ENCODE data around the gene CHERP.
A peak's percentile ranks its signal among the peaks of the same experiment; 100 is the strongest.
"Not testable (repeated sequence)": the region's sequence is repeated elsewhere in the genome, so short reads cannot be mapped to it uniquely, and the experiment has no call there.

The CHERP gene

DNA sequence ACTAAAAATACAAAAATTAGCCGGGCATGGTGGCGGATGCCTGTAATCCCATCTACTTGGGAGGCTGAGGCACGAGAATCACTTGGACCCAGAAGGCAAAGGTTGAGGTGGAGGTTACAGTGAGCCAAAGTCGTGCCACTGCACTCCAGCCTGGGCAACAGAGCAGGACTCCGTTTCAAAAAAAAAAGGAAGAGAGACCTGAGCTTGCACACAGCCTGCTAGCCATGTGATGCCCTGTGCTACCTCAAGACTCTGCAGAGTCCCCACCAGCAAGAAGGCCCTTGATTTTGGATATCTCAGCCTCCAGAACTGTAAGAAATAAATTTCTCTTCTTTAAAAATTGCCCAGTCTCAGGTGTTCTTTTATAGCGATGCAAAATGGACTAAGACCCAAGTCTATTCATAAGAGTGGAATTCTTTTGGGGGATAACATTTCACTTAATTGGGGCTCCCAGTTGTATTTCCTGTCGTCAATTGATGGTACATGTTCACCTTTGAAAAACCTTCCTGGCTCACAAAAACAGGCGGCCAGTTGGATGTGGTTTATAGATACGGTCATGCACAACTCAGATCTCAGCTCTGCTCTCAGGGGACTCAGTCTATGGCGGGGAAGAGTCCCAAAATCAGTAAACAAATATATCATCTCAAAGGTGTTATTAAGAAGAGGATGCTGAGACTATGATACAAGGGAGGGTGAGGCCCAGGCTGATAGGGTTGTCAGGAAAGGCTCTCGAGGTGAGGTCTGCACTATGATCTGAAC is 2.4 kb upstream of the CHERP start:
- Mint-ChIP-seq H3K4me3 (peak overlapping the region; percentile 1), H3K27me3 (no peaks in the 10 kb centered on the region), H3K36me3 (peaks cover 19% of the 10 kb centered on the region), H3K27ac (no peak overlapping the region), H3K9me3 (no peaks in the 10 kb centered on the region), H3K4me1 (peaks cover 42% of the 10 kb centered on the region)
- DNase-seq, result no peak
- CTCF ChIA-PET, result no interaction called here

GRCh38 chr19:16543734-16544133 is 1.5 kb upstream of the CHERP start:
- CTCF ChIA-PET, result interaction anchor here (1.3 kb wide), 1 partner anchor 22 kb away, joined by 4 read pairs; no protein-coding TSS in a partner anchor

GRCh38 chr19:16542910-16543472 is 754 bp upstream of the CHERP start:
- CTCF ChIA-PET, result interaction anchor here (0.8 to 1.3 kb wide), 2 partner anchors 23 to 69 kb away, joined by 3 to 4 read pairs; no protein-coding TSS in a partner anchor
- H3K4me3 Mint-ChIP-seq, result peak overlapping the region; percentile 87
- H3K4me1 Mint-ChIP-seq, result peaks cover 53% of the 10 kb centered on the region
- no peaks in the 10 kb centered on the region for H3K27me3 Mint-ChIP-seq
- peak overlapping the region; percentile 85 for H3K27ac Mint-ChIP-seq
- peak; percentile 27 for DNase-seq
- H3K36me3 Mint-ChIP-seq, result peaks cover 31% of the 10 kb centered on the region
- no peaks in the 10 kb centered on the region for H3K9me3 Mint-ChIP-seq

More at GRCh38 chr19:16543734-16544133, 1.5 kb upstream of the CHERP start:
- DNase-seq, H3K27me3 Mint-ChIP-seq, H3K9me3 Mint-ChIP-seq: not testable (repeated sequence)
- H3K36me3 Mint-ChIP-seq, result peaks cover 23% of the 10 kb centered on the region
- peak overlapping the region; percentile 85 for H3K27ac Mint-ChIP-seq
- peaks cover 45% of the 10 kb centered on the region for H3K4me1 Mint-ChIP-seq
- H3K4me3 Mint-ChIP-seq, result peak overlapping the region; percentile 87

DNA sequence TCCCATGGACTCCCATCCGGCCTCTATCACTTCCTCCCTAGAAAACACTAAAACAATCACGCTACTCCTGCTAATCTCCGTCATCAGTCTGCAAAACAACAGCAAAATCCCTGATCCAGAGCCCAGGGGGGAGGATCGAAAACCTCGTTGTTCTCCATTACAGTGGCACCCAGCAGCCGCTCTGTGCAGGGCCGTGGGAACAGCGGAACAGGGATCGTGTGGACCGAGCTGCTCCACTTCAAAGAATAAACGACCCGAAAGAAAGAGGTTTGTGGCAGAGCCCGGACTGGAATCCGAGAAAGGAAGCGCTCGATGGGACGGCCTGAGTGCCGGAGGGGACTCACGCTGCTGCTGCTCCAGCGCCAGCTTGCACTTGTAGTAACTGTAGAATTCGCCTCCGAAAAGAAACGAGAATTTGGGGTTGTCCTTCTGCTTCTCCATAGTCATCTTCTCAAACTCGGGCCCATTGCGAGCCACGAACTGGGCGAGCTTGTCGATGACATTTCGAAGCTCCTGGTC is 652 bp downstream of the CHERP start:
- peak overlapping the region; percentile 83 for H3K27ac Mint-ChIP-seq
- peaks cover 57% of the 10 kb centered on the region for H3K4me1 Mint-ChIP-seq
- H3K27me3 Mint-ChIP-seq, result no peaks in the 10 kb centered on the region
- DNase-seq, result peak; percentile 47
- peaks cover 40% of the 10 kb centered on the region for H3K36me3 Mint-ChIP-seq
- H3K9me3 Mint-ChIP-seq, result no peaks in the 10 kb centered on the region
- peak overlapping the region; percentile 87 for H3K4me3 Mint-ChIP-seq
- CTCF ChIA-PET, result no interaction called here

- H3K4me3 Mint-ChIP-seq, result peak overlapping the region; percentile 87
- no peaks in the 10 kb centered on the region for H3K9me3 Mint-ChIP-seq
- peaks cover 57% of the 10 kb centered on the region for H3K4me1 Mint-ChIP-seq
- H3K27me3 Mint-ChIP-seq, result no peaks in the 10 kb centered on the region
- H3K27ac Mint-ChIP-seq, result peak overlapping the region; percentile 83
- no peak for DNase-seq
- H3K36me3 Mint-ChIP-seq, result peaks cover 44% of the 10 kb centered on the region
- CTCF ChIA-PET, result no interaction called here
Measured at GRCh38 chr19:16540948-16541347, 1.3 kb downstream of the CHERP start.

DNA sequence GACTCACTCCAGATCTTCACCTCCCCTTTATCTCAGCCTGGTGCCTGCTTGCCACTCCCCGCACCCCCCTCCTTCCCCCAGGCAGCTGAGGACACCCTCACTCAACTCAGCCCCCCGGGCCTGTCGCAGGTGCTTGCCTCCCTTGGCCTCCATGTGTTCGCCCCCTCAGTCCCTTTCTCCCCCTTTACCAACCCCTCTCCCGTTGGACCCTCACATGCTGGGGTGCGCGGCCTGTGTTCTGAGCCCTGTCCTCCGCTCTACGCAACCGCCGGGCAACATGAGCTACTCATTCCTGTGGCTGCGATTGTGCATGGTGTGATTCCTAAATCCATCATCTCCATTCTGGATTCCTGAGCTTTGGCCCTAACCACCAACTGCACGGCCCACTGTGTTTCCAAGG is 5.1 kb downstream of the CHERP start:
- no peaks in the 10 kb centered on the region for H3K9me3 Mint-ChIP-seq
- no peak for DNase-seq
- CTCF ChIA-PET, result no interaction called here
- peaks cover 37% of the 10 kb centered on the region for H3K4me1 Mint-ChIP-seq
- H3K27me3 Mint-ChIP-seq, result no peaks in the 10 kb centered on the region
- H3K4me3 Mint-ChIP-seq, result no peak overlapping the region
- H3K36me3 Mint-ChIP-seq, result peaks cover 57% of the 10 kb centered on the region
- H3K27ac Mint-ChIP-seq, result no peak overlapping the region

DNA sequence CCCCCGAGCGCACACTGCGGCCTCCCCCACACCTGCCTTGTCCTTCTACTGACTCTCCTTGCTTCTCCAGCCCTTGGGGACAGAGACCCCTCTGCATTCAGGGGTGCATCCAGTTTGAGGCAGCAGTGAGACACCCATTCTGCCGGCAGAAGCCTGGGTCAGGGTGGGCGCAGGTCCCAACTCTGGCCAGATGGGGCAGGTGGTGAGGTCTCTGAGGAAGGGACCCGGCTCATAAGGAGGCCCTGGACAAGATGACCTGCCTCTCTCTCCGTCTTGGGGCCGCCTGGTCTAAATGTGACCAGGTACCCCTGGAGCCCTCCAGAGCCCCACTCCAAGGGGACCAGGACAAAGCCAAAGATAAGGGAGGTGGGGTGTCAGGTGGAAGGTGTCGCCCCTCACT is 6.1 kb downstream of the CHERP start:
- no peaks in the 10 kb centered on the region for H3K9me3 Mint-ChIP-seq
- no peak overlapping the region for H3K4me3 Mint-ChIP-seq
- no peak for DNase-seq
- peaks cover 61% of the 10 kb centered on the region for H3K36me3 Mint-ChIP-seq
- CTCF ChIA-PET, result no interaction called here
- no peak overlapping the region for H3K27ac Mint-ChIP-seq
- peaks cover 30% of the 10 kb centered on the region for H3K4me1 Mint-ChIP-seq
- H3K27me3 Mint-ChIP-seq, result no peaks in the 10 kb centered on the region

GRCh38 chr19:16535381-16535780 is 6.9 kb downstream of the CHERP start:
- no peaks in the 10 kb centered on the region for H3K27me3 Mint-ChIP-seq
- no peak overlapping the region for H3K4me3 Mint-ChIP-seq
- peaks cover 63% of the 10 kb centered on the region for H3K36me3 Mint-ChIP-seq
- DNase-seq, result no peak
- H3K9me3 Mint-ChIP-seq, result no peaks in the 10 kb centered on the region
- no peak overlapping the region for H3K27ac Mint-ChIP-seq
- H3K4me1 Mint-ChIP-seq, result peaks cover 23% of the 10 kb centered on the region
- CTCF ChIA-PET, result no interaction called here

DNA sequence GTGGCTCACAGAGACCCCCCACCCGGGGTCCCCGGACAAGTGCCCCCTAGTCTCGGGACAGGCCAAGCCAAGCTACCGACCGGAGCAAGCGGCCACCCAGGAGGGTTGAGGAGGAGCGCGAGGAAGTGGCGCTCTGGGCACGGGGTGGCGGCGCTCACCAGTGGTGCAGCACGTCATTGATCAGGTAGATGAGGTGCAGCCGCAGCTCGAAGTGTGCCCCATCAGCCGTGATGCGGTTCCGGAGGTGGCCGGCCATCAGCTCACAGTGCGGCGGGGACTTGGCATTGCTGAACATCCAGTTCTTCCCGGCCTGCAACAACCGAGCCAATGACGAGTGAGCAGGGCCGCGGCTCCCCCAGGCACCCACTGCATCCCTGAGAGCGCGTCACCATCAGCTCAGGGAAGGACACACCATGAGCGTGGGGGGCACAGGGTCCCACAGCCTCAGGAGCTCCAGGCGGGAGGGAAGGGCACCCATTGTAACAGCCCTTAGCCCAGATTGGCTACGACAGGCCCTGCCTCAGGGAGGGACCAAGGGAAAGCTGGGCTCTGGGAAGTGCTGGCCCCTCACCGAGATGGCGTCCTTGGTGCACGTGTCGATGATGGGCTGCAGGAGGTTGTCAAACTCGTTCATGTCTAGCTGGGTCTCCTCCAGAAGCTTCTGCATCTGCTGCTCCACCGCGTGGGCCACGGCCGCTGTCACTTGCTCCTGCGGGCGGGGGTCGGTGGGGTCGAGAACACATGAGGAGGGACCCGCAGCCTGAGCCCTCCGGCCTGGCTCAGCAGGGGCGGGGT is 9.6 kb downstream of the CHERP start:
- Mint-ChIP-seq H3K27ac (no peak overlapping the region), H3K36me3 (peaks cover 59% of the 10 kb centered on the region), H3K9me3 (no peaks in the 10 kb centered on the region), H3K4me1 (peaks cover 2% of the 10 kb centered on the region), H3K4me3 (no peak overlapping the region), H3K27me3 (no peaks in the 10 kb centered on the region)
- no peak for DNase-seq
- CTCF ChIA-PET, result no interaction called here

- no peaks in the 10 kb centered on the region for H3K4me1 Mint-ChIP-seq
- CTCF ChIA-PET, result no interaction called here
- no peak for DNase-seq
- no peak overlapping the region for H3K4me3 Mint-ChIP-seq
- H3K36me3 Mint-ChIP-seq, result peaks cover 55% of the 10 kb centered on the region
- no peak overlapping the region for H3K27ac Mint-ChIP-seq
- H3K27me3 Mint-ChIP-seq, result no peaks in the 10 kb centered on the region
- H3K9me3 Mint-ChIP-seq, result no peaks in the 10 kb centered on the region
Measured at GRCh38 chr19:16531380-16531669, 10.9 kb downstream of the CHERP start.

GRCh38 chr19:16530540-16531379 is 11.5 kb downstream of the CHERP start:
- Mint-ChIP-seq H3K27ac (no peak overlapping the region), H3K4me1 (no peaks in the 10 kb centered on the region), H3K9me3 (no peaks in the 10 kb centered on the region), H3K4me3 (no peak overlapping the region), H3K36me3 (peaks cover 51% of the 10 kb centered on the region), H3K27me3 (no peaks in the 10 kb centered on the region)
- CTCF ChIA-PET, result no interaction called here
- DNase-seq, result no peak

- no peaks in the 10 kb centered on the region for H3K4me1 Mint-ChIP-seq
- no peaks in the 10 kb centered on the region for H3K9me3 Mint-ChIP-seq
- CTCF ChIA-PET, result no interaction called here
- H3K4me3 Mint-ChIP-seq, result no peak overlapping the region
- no peak overlapping the region for H3K27ac Mint-ChIP-seq
- H3K36me3 Mint-ChIP-seq, result peaks cover 43% of the 10 kb centered on the region
- H3K27me3 Mint-ChIP-seq, result no peaks in the 10 kb centered on the region
- no peak for DNase-seq
Measured at GRCh38 chr19:16529466-16530144, 12.6 kb downstream of the CHERP start.

- no peak overlapping the region for H3K27ac Mint-ChIP-seq
- H3K27me3 Mint-ChIP-seq, result no peaks in the 10 kb centered on the region
- H3K36me3 Mint-ChIP-seq, result peaks cover 48% of the 10 kb centered on the region
- CTCF ChIA-PET, result interaction anchor here (0.9 to 1.6 kb wide), 3 partner anchors 11 to 110 kb away, joined by 3 read pairs; no protein-coding TSS in a partner anchor
- H3K4me3 Mint-ChIP-seq, result no peak overlapping the region
- H3K4me1 Mint-ChIP-seq, result no peaks in the 10 kb centered on the region
- no peaks in the 10 kb centered on the region for H3K9me3 Mint-ChIP-seq
- peak; percentile 69 for DNase-seq
Measured at GRCh38 chr19:16527971-16528521, 14.2 kb downstream of the CHERP start.

All from activated naive CD4-positive, alpha-beta T cell treated with anti-CD3 and anti-CD28 coated beads, Interleukin-2, amount 10 ng/mL, durations not matched to agents 7 days and 5 days (primary cell).